ENCODE measurements around the gene USP21. TPM values are rescaled to one million over a fixed set of nuclear protein-coding genes. Genes with fewer than 3 reads are reported as not detected.

Gene USP21
- total and polyA plus RNA-seq, 2 of the 13 experiments (the other 11 are each of a cell fraction or from before 2014, with no cell fraction given), result 10.1 to 33.1 TPM

- Histone ChIP-seq H3K4me3 (replicated peaks in 1 of 3; ENCODE audit: insufficient read depth in 1 of 3, low read depth in 2 of 3, low read length in 3 of 3) (0 out of 6 replicates have a peak overlapping the region, but pooled peaks of 1 of the 3 experiments have one; percentile 12), H3K9ac (ENCODE audit: insufficient read depth, low read depth, low read length) (no peak overlapping the region), H2AFZ (ENCODE audit: low read length) (no peak overlapping the region), H3K27me3 (ENCODE audit: control insufficient read depth in 1 of 2, insufficient read depth in 2 of 2, low read length in 2 of 2) (no peaks in the 10 kb centered on the region; a peak in 1 of 5 replicates), H3K4me2 (ENCODE audit: low read depth, low read length) (peak overlapping the region; percentile 98), H3K36me3 (replicated peaks in 1 of 2; ENCODE audit: control insufficient read depth in 1 of 2, insufficient read depth in 2 of 2, low read length in 2 of 2) (peaks cover 0 to 9% of the 10 kb centered on the region in 2 experiments), H3K9me3 (ENCODE audit: low read length) (no peaks in the 10 kb centered on the region), H4K20me1 (ENCODE audit: insufficient read depth, low read length) (peaks cover 11% of the 10 kb centered on the region; the same call in 1 of the 2 replicates), H3K79me2 (ENCODE audit: insufficient read depth, low read length) (peaks cover 82% of the 10 kb centered on the region), H3K27ac (ENCODE audit: extremely low read length, insufficient read depth, low read length) (no peak overlapping the region), H3K4me1 (ENCODE audit: insufficient read depth, low read length) (peaks cover 65% of the 10 kb centered on the region)
- TF ChIP-seq EP300 (IDR thresholded peaks at IDR 0.05; ENCODE audit: low read depth in 2 of 2, low read length in 2 of 2), result no peak
- TF ChIP-seq EP300 (CRISPR knock-in tag; IDR thresholded peaks at IDR 0.05; ENCODE audit: borderline replicate concordance), result peak; percentile 25; the same call in 1 of the 2 replicates
- peak in 1 of 2 experiments; percentile 67; a peak in 1 of 4 replicates for TF ChIP-seq ATF4 (CRISPR knock-in tag; IDR thresholded peaks at IDR 0.05)
- TF ChIP-seq FOSL2 (CRISPR knock-in tag; IDR thresholded peaks at IDR 0.05), result peak; percentile 89
- no peak for TF ChIP-seq SRSF9 (IDR thresholded peaks at IDR 0.05; ENCODE audit: borderline replicate concordance, insufficient read depth, low read depth, low read length, poor library complexity, severe bottlenecking)
- TF ChIP-seq ZBTB33 (CRISPR knock-in tag; IDR thresholded peaks at IDR 0.05), result peak; percentile 75; the same call in 1 of the 2 replicates
- 0 out of 2 replicates have a peak, but pooled peaks have one; percentile 34 for TF ChIP-seq CEBPB (IDR thresholded peaks at IDR 0.05; ENCODE audit: borderline replicate concordance, low read depth, low read length)
- peak; percentile 67 for TF ChIP-seq ZBTB38 (CRISPR knock-in tag; IDR thresholded peaks at IDR 0.05)
- peak; percentile 19; the same call in 1 of the 2 replicates for TF ChIP-seq CEBPG (CRISPR knock-in tag; IDR thresholded peaks at IDR 0.05)
- no peak for TF ChIP-seq ZFP62 (CRISPR knock-in tag; IDR thresholded peaks at IDR 0.05)
- 0 out of 2 replicates have a peak, but pooled peaks have one; percentile 35 for TF ChIP-seq ZNF121 (CRISPR knock-in tag; IDR thresholded peaks at IDR 0.05)
- 0 out of 2 replicates have a peak, but pooled peaks have one; percentile 34 for TF ChIP-seq SAP130 (CRISPR knock-in tag; IDR thresholded peaks at IDR 0.05; ENCODE audit: low read depth)
- TF ChIP-seq ZNF460 (CRISPR knock-in tag; IDR thresholded peaks at IDR 0.05; ENCODE audit: borderline replicate concordance), result peak; percentile 36; the same call in 1 of the 2 replicates
- TF ChIP-seq THRA (CRISPR knock-in tag; IDR thresholded peaks at IDR 0.05; ENCODE audit: borderline replicate concordance), result no peak
- peak; percentile 32 for DNase-seq (ENCODE audit: low spot score)
- ChIA-PET POLR2A (no interaction called here), CTCF (ENCODE audit: low intra/inter-chr PET ratio, low total read pairs) (no interaction called here)
- no peak for ATAC-seq
- WGBS (ENCODE audit: low lambda C conversion rate), result 81% methylated on average over 12 of the region's 12 CpGs
- no TSS peak for BruUV-seq (replicated peaks)
- intact Hi-C loops (cut with micrococcal nuclease; ENCODE audit: unreplicated experiment) (no loop called here), in situ Hi-C loops (cut with HindIII; ENCODE audit: extremely low pct_ligation_motif_present, low pct_unique_long_range_greater_than_20kb) (no loop called here)
- FAIRE-seq, result no peak
These were observed 44.1 kb upstream of the USP21 start for GRCh38 chr1:161115132-161115711.
